Stomach (tissue), 4 donors: ENCODE results near the gene ATP5F1B.

ENCODE experiments used
- EP300 ChIP-seq: sonication (generic); formaldehyde crosslinking; IDR thresholded peaks from one replicate; pipeline ENCODE4 v1.6.1; 2017; ENCODE audit warnings: antibody characterized with exemption
- TF ChIP-seq, protein P1 (sequence below), 7 experiments: fragments of 450-650 bp in 4 of 7; fragments of 200-600 bp in 3 of 7; sonication (generic) in 3 of 7; IDR thresholded peaks; one replicate each; pipeline ENCODE4 v1.5.1; 2016 to 2019; ENCODE audit warnings: antibody characterized with exemption in 7 of 7, control low read depth in 2 of 7, mild to moderate bottlenecking in 1 of 7

- TF ChIP-seq, protein P1, sequence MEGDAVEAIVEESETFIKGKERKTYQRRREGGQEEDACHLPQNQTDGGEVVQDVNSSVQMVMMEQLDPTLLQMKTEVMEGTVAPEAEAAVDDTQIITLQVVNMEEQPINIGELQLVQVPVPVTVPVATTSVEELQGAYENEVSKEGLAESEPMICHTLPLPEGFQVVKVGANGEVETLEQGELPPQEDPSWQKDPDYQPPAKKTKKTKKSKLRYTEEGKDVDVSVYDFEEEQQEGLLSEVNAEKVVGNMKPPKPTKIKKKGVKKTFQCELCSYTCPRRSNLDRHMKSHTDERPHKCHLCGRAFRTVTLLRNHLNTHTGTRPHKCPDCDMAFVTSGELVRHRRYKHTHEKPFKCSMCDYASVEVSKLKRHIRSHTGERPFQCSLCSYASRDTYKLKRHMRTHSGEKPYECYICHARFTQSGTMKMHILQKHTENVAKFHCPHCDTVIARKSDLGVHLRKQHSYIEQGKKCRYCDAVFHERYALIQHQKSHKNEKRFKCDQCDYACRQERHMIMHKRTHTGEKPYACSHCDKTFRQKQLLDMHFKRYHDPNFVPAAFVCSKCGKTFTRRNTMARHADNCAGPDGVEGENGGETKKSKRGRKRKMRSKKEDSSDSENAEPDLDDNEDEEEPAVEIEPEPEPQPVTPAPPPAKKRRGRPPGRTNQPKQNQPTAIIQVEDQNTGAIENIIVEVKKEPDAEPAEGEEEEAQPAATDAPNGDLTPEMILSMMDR (IDR thresholded peaks at IDR 0.05) = no peak
- no peak for TF ChIP-seq EP300
Measured at GRCh38 chr12:56596815-56597214, 49.0 kb downstream of the ATP5F1B start.
